ENCODE results near the gene PRDM16.

PRDM16 gene

GRCh38 chr1:3451994-3452865 is 383.2 kb downstream of the PRDM16 start:
- DNase-seq (ENCODE audit: low spot score), result no peak

GRCh38 chr1:3452866-3453175 is 383.8 kb downstream of the PRDM16 start:
- DNase-seq (ENCODE audit: low spot score), result no peak

GRCh38 chr1:3453203-3453761 is 384.3 kb downstream of the PRDM16 start:
- DNase-seq (ENCODE audit: low spot score), result peak; percentile 92

GRCh38 chr1:3453891-3454810 is 385.1 kb downstream of the PRDM16 start, which contains the start of gene ARHGEF16:
ARHGEF16 (plus strand) TSS chr1:3454665; CDS start chr1:3463085, 8,420 bp downstream.
- peak; percentile 88 for DNase-seq (ENCODE audit: low spot score)

GRCh38 chr1:3454811-3455618 is 386.0 kb downstream of the PRDM16 start:
- DNase-seq (ENCODE audit: low spot score), result peak; percentile 73

- DNase-seq (ENCODE audit: low spot score), result no peak
These were observed 386.9 kb downstream of the PRDM16 start for GRCh38 chr1:3455670-3456448.

- DNase-seq (ENCODE audit: low spot score), result no peak
These were observed 387.5 kb downstream of the PRDM16 start for GRCh38 chr1:3456449-3456963.

- no peak for DNase-seq (ENCODE audit: low spot score)
These were observed 388.2 kb downstream of the PRDM16 start for GRCh38 chr1:3456964-3457909.

- no peak for DNase-seq (ENCODE audit: low spot score)
These were observed 389.2 kb downstream of the PRDM16 start for GRCh38 chr1:3457910-3458883.

GRCh38 chr1:3459051-3459908 is 390.3 kb downstream of the PRDM16 start:
- no peak for DNase-seq (ENCODE audit: low spot score)

- DNase-seq (ENCODE audit: low spot score), result no peak
These were observed 391.1 kb downstream of the PRDM16 start for GRCh38 chr1:3459940-3460671.

- DNase-seq (ENCODE audit: low spot score), result no peak
These were observed 391.7 kb downstream of the PRDM16 start for GRCh38 chr1:3460672-3461131.

GRCh38 chr1:3461238-3461933 is 392.4 kb downstream of the PRDM16 start:
- no peak for DNase-seq (ENCODE audit: low spot score)

- no peak for DNase-seq (ENCODE audit: low spot score)
These were observed 392.9 kb downstream of the PRDM16 start for GRCh38 chr1:3461934-3462275.

GRCh38 chr1:3462356-3463012 is 393.5 kb downstream of the PRDM16 start:
- DNase-seq (ENCODE audit: low spot score), result no peak

- no peak for DNase-seq (ENCODE audit: low spot score)
These were observed 394.0 kb downstream of the PRDM16 start for GRCh38 chr1:3463013-3463385.

Data from ecto neural progenitor cell (in vitro differentiated cells).